NCI-H748 (cell line): ENCODE data around the gene LHX4.

ENCODE experiments used
- DNase-seq: peaks from one replicate; lab custom pipeline; 2025; ENCODE audit not compliant: unreplicated experiment; lab: John Stamatoyannopoulos, UW

LHX4 gene

GRCh38 chr1:180241716-180242544, 11.9 kb downstream of the LHX4 start:
- DNase-seq = no peak

- no peak for DNase-seq
These were observed 13.6 kb downstream of the LHX4 start for GRCh38 chr1:180243517-180244221.

- DNase-seq = no peak
These were observed 14.8 kb downstream of the LHX4 start for GRCh38 chr1:180244840-180245239.

- no peak for DNase-seq
These were observed 16.5 kb downstream of the LHX4 start for GRCh38 chr1:180246579-180246978.

GRCh38 chr1:180247061-180247460, 17.0 kb downstream of the LHX4 start:
- DNase-seq = no peak

GRCh38 chr1:180247580-180247979, 17.5 kb downstream of the LHX4 start:
- no peak for DNase-seq

GRCh38 chr1:180248176-180248575, 18.1 kb downstream of the LHX4 start:
- no peak for DNase-seq

- DNase-seq = peak; percentile 3
These were observed 18.9 kb downstream of the LHX4 start for GRCh38 chr1:180248731-180249681.

- DNase-seq = no peak
These were observed 19.8 kb downstream of the LHX4 start for GRCh38 chr1:180249725-180250498.

GRCh38 chr1:180250499-180250770, 20.4 kb downstream of the LHX4 start:
- no peak for DNase-seq

GRCh38 chr1:180250883-180251509, 20.9 kb downstream of the LHX4 start:
- DNase-seq = no peak

- DNase-seq = no peak
These were observed 21.7 kb downstream of the LHX4 start for GRCh38 chr1:180251526-180252305.

GRCh38 chr1:180252638-180253536, 22.8 kb downstream of the LHX4 start:
- peak; percentile 57 for DNase-seq

- DNase-seq = no peak
These were observed 23.8 kb downstream of the LHX4 start for GRCh38 chr1:180253585-180254495.

GRCh38 chr1:180254496-180254819, 24.4 kb downstream of the LHX4 start:
- no peak for DNase-seq

- DNase-seq = no peak
These were observed 24.8 kb downstream of the LHX4 start for GRCh38 chr1:180254854-180255253.

- no peak for DNase-seq
These were observed 25.7 kb downstream of the LHX4 start for GRCh38 chr1:180255536-180256340.
